K562 (cell line): ENCODE measurements around the gene BPHL. TPM values are rescaled to one million over a fixed set of nuclear protein-coding genes. Genes with fewer than 3 reads are reported as not detected.
A peak's percentile ranks its signal among the peaks of the same experiment; 100 is the strongest.

ENCODE experiments used
- CHCHD3 ChIP-seq: fragments of 250-450 bp; sonication (Bioruptor Pico); IDR thresholded peaks from 2 replicates; pipeline ENCODE4 v2.1.2; 2022; ENCODE audit warnings: mild to moderate bottlenecking
- CUX1 ChIP-seq: fragments of 200-800 bp; sonication (Bioruptor generic); IDR thresholded peaks from 2 replicates; pipeline ENCODE4 v1.6.1; 2016; ENCODE audit warnings: missing genetic modification characterization, missing compliant biosample characterization
- EHMT2 ChIP-seq: fragments of 450-650 bp; IDR thresholded peaks from 2 replicates; pipeline ENCODE4 v1.6.1; 2018; ENCODE audit warnings: antibody characterized with exemption
- GABPA ChIP-seq: fragments of 200-800 bp; sonication (Bioruptor generic); conservative IDR thresholded peaks from 2 replicates; pipeline ENCODE4 v1.6.1; 2016; ENCODE audit warnings: low read depth, missing genetic modification characterization, missing compliant biosample characterization
- HMG20A ChIP-seq: fragments of 450-650 bp; formaldehyde crosslinking; conservative IDR thresholded peaks from 2 replicates; pipeline ENCODE4 v1.4.0; 2020; ENCODE audit warnings: mild to moderate bottlenecking, mixed read lengths
- MXD1 ChIP-seq: fragments of 250-450 bp; sonication (Bioruptor Pico); IDR thresholded peaks from 2 replicates; pipeline ENCODE4 v1.8.0; 2021; ENCODE audit warnings: borderline replicate concordance, mild to moderate bottlenecking, moderate library complexity; ENCODE audit not compliant: poor library complexity, severe bottlenecking
- NCOA1 ChIP-seq: fragments of 450-650 bp; IDR thresholded peaks from 2 replicates; pipeline ENCODE4 v1.6.1; 2016; ENCODE audit warnings: low read depth
- POLR3G ChIP-seq: IDR thresholded peaks from 2 replicates; pipeline ENCODE4 v1.6.1; 2011; ENCODE audit not compliant: insufficient read length, insufficient replicate concordance; ENCODE audit errors: extremely low read depth
- PYGO2 ChIP-seq: fragments of 450-650 bp; IDR thresholded peaks from 2 replicates; pipeline ENCODE4 v1.6.1; 2016; ENCODE audit warnings: mild to moderate bottlenecking, missing genetic modification characterization, moderate library complexity, missing compliant biosample characterization
- RHOXF2B ChIP-seq: fragments of 250-450 bp; sonication (Bioruptor Pico); conservative IDR thresholded peaks from 2 replicates; pipeline ENCODE4 v1.5.1; 2021
- SMARCC2 ChIP-seq: fragments of 450-650 bp; IDR thresholded peaks from 2 replicates; pipeline ENCODE4 v1.6.1; 2017; ENCODE audit warnings: antibody characterized with exemption, moderate library complexity, mild to moderate bottlenecking, low read depth
- SNIP1 ChIP-seq: fragments of 450-650 bp; IDR thresholded peaks from 2 replicates; pipeline ENCODE4 v1.7.1; 2017; ENCODE audit warnings: low read depth, mild to moderate bottlenecking
- TFAP4 ChIP-seq: sonication (generic); formaldehyde crosslinking; IDR thresholded peaks from 2 replicates; pipeline ENCODE4 v1.8.0; 2022; ENCODE audit warnings: missing genetic modification reagents, mild to moderate bottlenecking, moderate library complexity, borderline replicate concordance
- XRCC3 ChIP-seq: fragments of 450-650 bp; IDR thresholded peaks from 2 replicates; pipeline ENCODE4 v1.6.1; 2017; ENCODE audit warnings: mild to moderate bottlenecking, moderate library complexity
- ZNF592 ChIP-seq: fragments of 450-650 bp; IDR thresholded peaks from 2 replicates; pipeline ENCODE4 v1.6.1; 2017; ENCODE audit warnings: antibody characterized with exemption, mild to moderate bottlenecking
- polyA plus RNA-seq, 8 experiments: library from polyadenylated mRNA; depleted of rRNA in 4 of 8; stranded (reverse) in 5 of 8; unstranded in 3 of 8; fragments of >200 nt; fragmentation: Nextera tagmentation in 2 of 8; fragmentation: Illumina TruSeq in 1 of 8; extraction: Ambion mirVana in 2 of 8; extraction: Trizol in 1 of 8; gene quantifications; 2 replicates each; pipeline versions ENCODE4 v1.2.1 to v1.2.3, GENCODE V29; 2011 to 2014; ENCODE audit warnings: inconsistent platforms in 1 of 8, missing spikeins in 1 of 8
- total RNA-seq, 7 experiments: library from RNA; depleted of rRNA in 6 of 7; stranded (reverse); fragments of >200 nt in 6 of 7; fragmentation: Illumina TruSeq in 2 of 7; extraction: Trizol in 2 of 7; gene quantifications; 2 replicates each; pipeline versions ENCODE4 v1.2.1 to v1.2.3, GENCODE V29; 2011 to 2021; ENCODE audit warnings: low replicate concordance in 1 of 7

The BPHL gene
- total and polyA plus RNA-seq, 9 of the 15 experiments (the other 6 are each of a cell fraction or from before 2014, with no cell fraction given), result 3.5 to 17.4 (median 8.2) TPM

GRCh38 chr6:3165631-3166534, 47.4 kb downstream of the BPHL start (continued):
- no peak for TF ChIP-seq CUX1
- TF ChIP-seq RHOXF2B (CRISPR knock-in tag), result no peak
- no peak for TF ChIP-seq POLR3G
- TF ChIP-seq ZNF592, result peak; percentile 79; the same call in 1 of the 2 replicates
- TF ChIP-seq CHCHD3, result no peak
- TF ChIP-seq TFAP4, result no peak
- TF ChIP-seq EHMT2, result no peak
- TF ChIP-seq MXD1 (CRISPR knock-in tag), result no peak
- no peak for TF ChIP-seq SNIP1
- 0 out of 2 replicates have a peak, but pooled peaks have one; percentile 28 for TF ChIP-seq GABPA (tag)
- peak; percentile 61; the same call in 1 of the 2 replicates for TF ChIP-seq SMARCC2
- TF ChIP-seq HMG20A (CRISPR knock-in tag), result no peak
- no peak for TF ChIP-seq XRCC3
- no peak for TF ChIP-seq NCOA1
- no peak for TF ChIP-seq PYGO2 (tag)
